Prostate gland (tissue), 2 donors: Measurements from ENCODE around the gene CMKLR1.

Experiments used
- CTCF ChIP-seq, 4 experiments: fragments of 200-600 bp in 2 of 4; fragments of 450-650 bp in 2 of 4; sonication (generic) in 2 of 4; IDR thresholded peaks; 1 replicate in 3 of 4; 2 replicates in 1 of 4; pipeline ENCODE4 v1.5.1; 2016 to 2019; ENCODE audit warnings: antibody characterized with exemption in 4 of 4, mild to moderate bottlenecking in 2 of 4, moderate library complexity in 2 of 4
- POLR2A ChIP-seq: fragments of 450-650 bp; IDR thresholded peaks from one replicate; pipeline ENCODE4 v1.6.1; 2016; ENCODE audit warnings: antibody characterized with exemption, mild to moderate bottlenecking

DNA sequence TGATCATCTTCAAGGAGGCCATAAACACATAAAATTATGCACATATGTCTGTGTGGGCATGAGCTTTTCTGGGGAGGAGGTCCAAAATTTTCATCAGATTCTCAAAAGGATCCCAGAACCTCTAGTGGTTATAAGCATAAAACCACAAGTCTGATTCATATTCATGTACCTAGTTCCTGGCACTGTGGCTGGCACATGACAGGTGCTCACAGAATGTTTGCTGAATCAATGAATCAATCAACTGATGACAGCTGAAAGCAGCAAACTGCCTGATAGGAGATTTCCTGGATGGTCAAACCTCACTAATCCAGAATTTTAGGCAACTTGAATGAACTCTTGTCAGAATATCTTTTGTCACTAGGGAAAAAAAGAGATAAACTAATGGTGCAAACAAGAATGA is 13.5 kb upstream of the CMKLR1 start:
- TF ChIP-seq CTCF (IDR thresholded peaks at IDR 0.05) (no peak), POLR2A (no peak)
